Measurements from ENCODE around the gene NNMT. TPM values are rescaled to one million over a fixed set of nuclear protein-coding genes. Genes with fewer than 3 reads are reported as not detected.

Gene NNMT
- total and polyA plus RNA-seq, 2 experiments from 2014 or later = 150 to 385 TPM

- 84% methylated on average over 2 of the region's 2 CpGs for WGBS (ENCODE audit: low lambda C conversion rate, missing lambda C conversion rate)
- Histone ChIP-seq H4K20me1 (ENCODE audit: insufficient read depth, poor library complexity, severe bottlenecking) (no peaks in the 10 kb centered on the region), H3K79me2 (no peaks in the 10 kb centered on the region), H3K4me2 (peak overlapping the region; percentile 30), H2AFZ (no peak overlapping the region), H3K4me1 (ENCODE audit: insufficient read depth) (peaks cover 7% of the 10 kb centered on the region), H3K27me3 (no peaks in the 10 kb centered on the region), H3K27ac (no peak overlapping the region), H3K36me3 (replicated peaks; ENCODE audit: insufficient read depth, low read depth) (no peaks in the 10 kb centered on the region), H3K9me2 (replicated peaks; ENCODE audit: insufficient read depth) (no peaks in the 10 kb centered on the region), H3K4me3 (no peak overlapping the region), H3K9me3 (ENCODE audit: low read depth) (no peaks in the 10 kb centered on the region)
- no peak for DNase-seq (ENCODE audit: low spot score)
- TF ChIP-seq EZH2phosphoT487 (IDR thresholded peaks at IDR 0.05; ENCODE audit: low read depth, severe bottlenecking, unreplicated experiment) (no peak), EZH2 (IDR thresholded peaks at IDR 0.05; ENCODE audit: borderline replicate concordance) (no peak), CTCF (IDR thresholded peaks at IDR 0.05; ENCODE audit: poor library complexity) (no peak)
Observed at GRCh38 chr11:114298710-114299109, 2.5 kb downstream of the NNMT start.

- DNase-seq (ENCODE audit: low spot score) = no peak
- Histone ChIP-seq H2AFZ (no peak overlapping the region), H3K79me2 (no peaks in the 10 kb centered on the region), H3K4me2 (no peak overlapping the region), H3K36me3 (replicated peaks; ENCODE audit: insufficient read depth, low read depth) (no peaks in the 10 kb centered on the region), H3K9me3 (ENCODE audit: low read depth) (no peaks in the 10 kb centered on the region), H4K20me1 (ENCODE audit: insufficient read depth, poor library complexity, severe bottlenecking) (no peaks in the 10 kb centered on the region), H3K4me1 (ENCODE audit: insufficient read depth) (peaks cover 3% of the 10 kb centered on the region), H3K27ac (no peak overlapping the region), H3K27me3 (no peaks in the 10 kb centered on the region), H3K9me2 (replicated peaks; ENCODE audit: insufficient read depth) (no peaks in the 10 kb centered on the region), H3K4me3 (no peak overlapping the region)
- no peak for TF ChIP-seq EZH2phosphoT487 (IDR thresholded peaks at IDR 0.05; ENCODE audit: low read depth, severe bottlenecking, unreplicated experiment)
- TF ChIP-seq CTCF (IDR thresholded peaks at IDR 0.05; ENCODE audit: poor library complexity) = no peak
- no peak for TF ChIP-seq EZH2 (IDR thresholded peaks at IDR 0.05; ENCODE audit: borderline replicate concordance)
- WGBS (ENCODE audit: low lambda C conversion rate, missing lambda C conversion rate) = 87% methylated on average over 4 of the region's 4 CpGs
Observed at GRCh38 chr11:114301088-114301487, 4.9 kb downstream of the NNMT start.

GRCh38 chr11:114301927-114302326 is 5.7 kb downstream of the NNMT start:
- H3K27me3 ChIP-seq = no peaks in the 10 kb centered on the region
- H3K4me1 ChIP-seq (ENCODE audit: insufficient read depth) = peaks cover 2% of the 10 kb centered on the region
- no peak for DNase-seq (ENCODE audit: low spot score)
- no peak overlapping the region for H3K27ac ChIP-seq
- no peak overlapping the region for H3K4me2 ChIP-seq
- H2AFZ ChIP-seq = no peak overlapping the region
- H3K79me2 ChIP-seq = no peaks in the 10 kb centered on the region
- no peaks in the 10 kb centered on the region for H3K9me2 ChIP-seq (replicated peaks; ENCODE audit: insufficient read depth)
- no peaks in the 10 kb centered on the region for H3K9me3 ChIP-seq (ENCODE audit: low read depth)
- no peak overlapping the region for H3K4me3 ChIP-seq
- H3K36me3 ChIP-seq (replicated peaks; ENCODE audit: insufficient read depth, low read depth) = no peaks in the 10 kb centered on the region
- TF ChIP-seq EZH2phosphoT487 (IDR thresholded peaks at IDR 0.05; ENCODE audit: low read depth, severe bottlenecking, unreplicated experiment) (no peak), EZH2 (IDR thresholded peaks at IDR 0.05; ENCODE audit: borderline replicate concordance) (no peak), CTCF (IDR thresholded peaks at IDR 0.05; ENCODE audit: poor library complexity) (no peak)
- no peaks in the 10 kb centered on the region for H4K20me1 ChIP-seq (ENCODE audit: insufficient read depth, poor library complexity, severe bottlenecking)

- Histone ChIP-seq H3K4me3 (no peak overlapping the region), H3K27ac (no peak overlapping the region), H3K79me2 (no peaks in the 10 kb centered on the region), H2AFZ (no peak overlapping the region), H3K4me1 (ENCODE audit: insufficient read depth) (no peaks in the 10 kb centered on the region), H3K4me2 (no peak overlapping the region), H3K36me3 (replicated peaks; ENCODE audit: insufficient read depth, low read depth) (no peaks in the 10 kb centered on the region), H3K9me2 (replicated peaks; ENCODE audit: insufficient read depth) (no peaks in the 10 kb centered on the region), H4K20me1 (ENCODE audit: insufficient read depth, poor library complexity, severe bottlenecking) (no peaks in the 10 kb centered on the region), H3K27me3 (no peaks in the 10 kb centered on the region), H3K9me3 (ENCODE audit: low read depth) (no peaks in the 10 kb centered on the region)
- no peak for TF ChIP-seq CTCF (IDR thresholded peaks at IDR 0.05; ENCODE audit: poor library complexity)
- TF ChIP-seq EZH2phosphoT487 (IDR thresholded peaks at IDR 0.05; ENCODE audit: low read depth, severe bottlenecking, unreplicated experiment) = no peak
- no peak for TF ChIP-seq EZH2 (IDR thresholded peaks at IDR 0.05; ENCODE audit: borderline replicate concordance)
- DNase-seq (ENCODE audit: low spot score) = no peak
- WGBS (ENCODE audit: low lambda C conversion rate, missing lambda C conversion rate) = 57% methylated on average over 1 of the region's 1 CpG
Observed at GRCh38 chr11:114302663-114303062, 6.5 kb downstream of the NNMT start.

Measured in hepatocyte (in vitro differentiated cells).